HepG2 (cell line): ENCODE results near the gene KNCN. TPM values are rescaled to one million over a fixed set of nuclear protein-coding genes. Genes with fewer than 3 reads are reported as not detected.

Experiments
- ATAC-seq: fragments of 200-7000 bp; cut with Tn5 transposase; 3 replicates; pipeline ENCODE4 v1.9.1; 2020; ENCODE audit warnings: mild to moderate bottlenecking, moderate library complexity
- Bru-seq: library from RNA; stranded (reverse); fragments of 400-500 nt; gene quantifications from one replicate; lab custom pipeline; 2021; lab: Mats Ljungman, UMichigan
- BruChase-seq, 2 experiments: library from RNA; stranded (reverse); fragments of 400-500 nt; gene quantifications; one replicate each; lab custom pipeline; 2021; lab: Mats Ljungman, UMichigan
- BruUV-seq: library from RNA; stranded (reverse); fragments of 400-500 nt; replicated peaks from 2 replicates; lab custom pipeline; 2021; lab: Mats Ljungman, UMichigan
- CTCF ChIA-PET: fragments of 300-600 bp; formaldehyde crosslinking; extraction: SDS; loops from one replicate; lab custom pipeline; 2021; ENCODE audit warnings: low total read pairs, inconsistent platforms, low intra/inter-chr PET ratio; lab: Yijun Ruan, JAX
- POLR2A ChIA-PET: fragments of 350-600 bp; sonication (Branson Sonifier 250); formaldehyde crosslinking; loops from one replicate; lab custom pipeline; 2020; ENCODE audit warnings: antibody characterized with exemption, inconsistent platforms; lab: Yijun Ruan, JAX
- DNase-seq: peaks from one replicate; pipeline ENCODE4 v3.0.0-alpha.2; 2015; ENCODE audit warnings: low spot score
- FAIRE-seq: peaks from 3 replicates; lab custom pipeline; 2011; peaks lifted over from hg19 to GRCh38; lab: Jason Lieb, UNC
- H2AFZ ChIP-seq: one replicate; pipeline ENCODE4 v1.6.1; 2011; ENCODE audit warnings: low read length, inconsistent platforms
- H3K27ac ChIP-seq: fragments of 300-600 bp; 3 replicates; pipeline ENCODE4 v1.8.0; 2011; ENCODE audit warnings: mixed run types, mild to moderate bottlenecking, mixed read lengths, low read length, inconsistent platforms; ENCODE audit not compliant: insufficient read depth; ENCODE audit errors: extremely low read length
- H3K27me3 ChIP-seq, 2 experiments: fragments of 200-600 bp in 1 of 2; 2 replicates in 1 of 2; 3 replicates in 1 of 2; pipeline versions ENCODE4 v1.6.0 to v1.8.0; 2011; ENCODE audit warnings: low read length in 2 of 2, mild to moderate bottlenecking in 2 of 2, moderate library complexity in 2 of 2, inconsistent platforms in 1 of 2; ENCODE audit not compliant: insufficient read depth in 2 of 2, control insufficient read depth in 1 of 2
- H3K36me3 ChIP-seq, 2 experiments: fragments of 200-600 bp in 1 of 2; replicated peaks in 1 of 2; 2 replicates in 1 of 2; 3 replicates in 1 of 2; pipeline versions ENCODE4 v1.5.1 to v1.8.0; 2011; ENCODE audit warnings: low read length in 2 of 2, inconsistent platforms in 1 of 2; ENCODE audit not compliant: insufficient read depth in 2 of 2, control insufficient read depth in 1 of 2
- H3K4me1 ChIP-seq: 2 replicates; pipeline ENCODE4 v1.5.1; 2012; ENCODE audit warnings: low read length, inconsistent platforms; ENCODE audit not compliant: insufficient read depth
- H3K4me2 ChIP-seq: 2 replicates; pipeline ENCODE4 v1.6.0; 2011; ENCODE audit warnings: low read depth, low read length, inconsistent platforms
- H3K4me3 ChIP-seq, 3 experiments: fragments of 200-600 bp in 1 of 3; sonication (generic), shearing (Covaris generic) in 1 of 3; replicated peaks in 1 of 3; 2 replicates each; pipeline ENCODE4 v1.5.1; 2011 to 2016; ENCODE audit warnings: low read length in 3 of 3, inconsistent platforms in 2 of 3, low read depth in 2 of 3, mild to moderate bottlenecking in 2 of 3, control low read depth in 1 of 3, mixed read lengths in 1 of 3; ENCODE audit not compliant: insufficient read depth in 1 of 3
- H3K79me2 ChIP-seq: one replicate; pipeline ENCODE4 v1.6.1; 2011; ENCODE audit warnings: low read length, inconsistent platforms; ENCODE audit not compliant: insufficient read depth
- H3K9ac ChIP-seq: 2 replicates; pipeline ENCODE4 v1.6.0; 2011; ENCODE audit warnings: mild to moderate bottlenecking, low read depth, low read length, inconsistent platforms; ENCODE audit not compliant: insufficient read depth
- H3K9me3 ChIP-seq: 2 replicates; pipeline ENCODE4 v1.5.1; 2012; ENCODE audit warnings: mild to moderate bottlenecking, low read length
- H4K20me1 ChIP-seq: 2 replicates; pipeline ENCODE4 v1.6.0; 2011; ENCODE audit warnings: inconsistent platforms, mild to moderate bottlenecking, low read length, moderate library complexity; ENCODE audit not compliant: insufficient read depth
- ADNP ChIP-seq: sonication (generic); formaldehyde crosslinking; IDR thresholded peaks from 2 replicates; pipeline ENCODE4 v1.4.0; 2020; ENCODE audit warnings: missing genetic modification reagents
- CBFB ChIP-seq: sonication (generic); formaldehyde crosslinking; IDR thresholded peaks from 2 replicates; pipeline ENCODE4 v1.4.0; 2020; ENCODE audit warnings: missing genetic modification reagents
- HNF4G ChIP-seq, 2 experiments: sonication (generic) in 1 of 2; formaldehyde crosslinking in 1 of 2; IDR thresholded peaks; 2 replicates each; pipeline versions ENCODE4 v1.4.0 to v1.6.1; 2011 to 2020; ENCODE audit warnings: borderline replicate concordance in 2 of 2, low read depth in 2 of 2, mild to moderate bottlenecking in 2 of 2, low read length in 1 of 2, missing genetic modification reagents in 1 of 2, moderate library complexity in 1 of 2
- KLF16 ChIP-seq, 2 experiments: sonication (generic) in 1 of 2; formaldehyde crosslinking in 1 of 2; IDR thresholded peaks; 2 replicates each; pipeline versions ENCODE4 v1.6.1 to v1.8.0; 2016 to 2023; ENCODE audit warnings: missing genetic modification reagents in 2 of 2, missing compliant biosample characterization in 1 of 2
- PAF1 ChIP-seq: IDR thresholded peaks from 2 replicates; pipeline ENCODE4 v1.6.1; 2016; ENCODE audit warnings: missing genetic modification reagents, missing compliant biosample characterization
- POLR2AphosphoS5 ChIP-seq: IDR thresholded peaks from 2 replicates; pipeline ENCODE4 v1.6.1; 2012; ENCODE audit warnings: low read depth, low read length
- REL ChIP-seq: sonication (generic); formaldehyde crosslinking; conservative IDR thresholded peaks from 2 replicates; pipeline ENCODE4 v1.8.0; 2022; ENCODE audit warnings: mild to moderate bottlenecking, missing genetic modification reagents, moderate library complexity
- RFXANK ChIP-seq: IDR thresholded peaks from 2 replicates; pipeline ENCODE4 v1.6.1; 2016
- WIZ ChIP-seq: sonication (generic); formaldehyde crosslinking; IDR thresholded peaks from 2 replicates; pipeline ENCODE4 v1.5.1; 2020; ENCODE audit warnings: mild to moderate bottlenecking, missing genetic modification reagents
- ZBTB10 ChIP-seq: sonication (generic); formaldehyde crosslinking; IDR thresholded peaks from 2 replicates; pipeline ENCODE4 v1.4.0; 2020; ENCODE audit warnings: missing genetic modification reagents, borderline replicate concordance
- ZNF224 ChIP-seq: sonication (generic); formaldehyde crosslinking; IDR thresholded peaks from 2 replicates; pipeline ENCODE4 v1.5.0; 2020; ENCODE audit warnings: mild to moderate bottlenecking, missing genetic modification reagents
- ZNF839 ChIP-seq: sonication (generic); formaldehyde crosslinking; IDR thresholded peaks from 2 replicates; pipeline ENCODE4 v1.4.0; 2020; ENCODE audit warnings: missing genetic modification reagents, mild to moderate bottlenecking, borderline replicate concordance
- WGBS: methylation state at CpG from one replicate; pipeline ENCODE4 v1.1.6; 2017; ENCODE audit warnings: low lambda C conversion rate; 5-methylcytosine and 5-hydroxymethylcytosine counted together
- in situ Hi-C: cut with HindIII; loops from 2 replicates; pipeline ENCODE4 v1.10.0; 2017; ENCODE audit warnings: low pct_unique_long_range_greater_than_20kb; ENCODE audit not compliant: extremely low pct_ligation_motif_present
- intact Hi-C: fragments of 100-400 bp; cut with micrococcal nuclease; formaldehyde crosslinking; loops from one replicate; pipeline ENCODE4 v1.10.0; 2022; ENCODE audit not compliant: unreplicated experiment
- long read RNA-seq, 2 experiments: library from RNA in 1 of 2; library from polyadenylated mRNA in 1 of 2; stranded (forward) in 1 of 2; unstranded in 1 of 2; transcript quantifications; one replicate each; pipeline ENCODE4 v2.0.0, GENCODE V29; 2019 to 2022
- polyA minus RNA-seq, 3 experiments: library from RNA; depleted of rRNA, polyadenylated mRNA; stranded (reverse); fragments of >200 nt; gene quantifications; 2 replicates each; pipeline ENCODE4 v1.2.3, GENCODE V29; 2011; ENCODE audit warnings: low replicate concordance in 1 of 3
- polyA plus RNA-seq, 8 experiments: library from polyadenylated mRNA; depleted of rRNA in 3 of 8; stranded (reverse) in 7 of 8; unstranded in 1 of 8; fragments of >200 nt; fragmentation: Illumina TruSeq in 4 of 8; extraction: Trizol in 4 of 8; gene quantifications; 2 replicates each; pipeline versions ENCODE4 v1.2.1 to v1.2.3, GENCODE V29; 2011 to 2016; ENCODE audit warnings: low read depth in 4 of 8, missing spikeins in 1 of 8, mixed read lengths in 1 of 8; ENCODE audit not compliant: insufficient read depth in 1 of 8
- total RNA-seq, 5 experiments: library from RNA; depleted of rRNA; stranded (reverse); fragments of >200 nt; fragmentation: Illumina TruSeq; extraction: Trizol; gene quantifications; 2 replicates each; pipeline ENCODE4 v1.2.3, GENCODE V29; 2016; ENCODE audit warnings: low read depth in 1 of 5

KNCN gene
- total RNA-seq (2016; rRNA removed; fragmentation: Illumina TruSeq; extraction: Trizol) (not detected in 2 replicates), polyA plus RNA-seq (2011; rRNA removed) (not detected in 2 replicates), polyA minus RNA-seq (2011; rRNA and poly(A)+ RNA removed; ENCODE audit: low replicate concordance) (not detected in 2 replicates), Bru-seq, nascent RNA (not detected), BruChase-seq, experiment 1, labeled RNA remaining after a 6-hour chase (not detected), BruChase-seq, experiment 2, labeled RNA remaining after a 2-hour chase (not detected)
- not detected in 2 replicates for total RNA-seq (2016; cell fraction: cytosol; rRNA removed; fragmentation: Illumina TruSeq; extraction: Trizol; ENCODE audit: low read depth)
- not detected in 2 replicates for total RNA-seq (2016; cell fraction: insoluble cytoplasmic fraction; rRNA removed; fragmentation: Illumina TruSeq; extraction: Trizol)
- total RNA-seq (2016; cell fraction: membrane; rRNA removed; fragmentation: Illumina TruSeq; extraction: Trizol): not detected in 2 replicates
- total RNA-seq (2016; cell fraction: nucleus; rRNA removed; fragmentation: Illumina TruSeq; extraction: Trizol): not detected in 2 replicates
- not detected in 2 replicates for polyA plus RNA-seq (2011; cell fraction: cytosol; rRNA removed)
- polyA plus RNA-seq (2011; cell fraction: nucleus; rRNA removed): not detected in 2 replicates
- not detected in 2 replicates for polyA plus RNA-seq (2012)
- not detected in 2 replicates for polyA plus RNA-seq (2016; cell fraction: cytosol; fragmentation: Illumina TruSeq; extraction: Trizol; ENCODE audit: low read depth)
- polyA plus RNA-seq (2016; cell fraction: insoluble cytoplasmic fraction; fragmentation: Illumina TruSeq; extraction: Trizol; ENCODE audit: low read depth): not detected in 2 replicates
- not detected in 2 replicates for polyA plus RNA-seq (2016; cell fraction: membrane; fragmentation: Illumina TruSeq; extraction: Trizol; ENCODE audit: low read depth)
- polyA plus RNA-seq (2016; cell fraction: nucleus; fragmentation: Illumina TruSeq; extraction: Trizol; ENCODE audit: insufficient read depth, low read depth): not detected in 2 replicates
- not detected in 2 replicates for polyA minus RNA-seq (2011; cell fraction: cytosol; rRNA and poly(A)+ RNA removed)
- polyA minus RNA-seq (2011; cell fraction: nucleus; rRNA and poly(A)+ RNA removed): not detected in 2 replicates
- long read RNA-seq, experiment 1: 0 reads
- long read RNA-seq, experiment 2: 0 reads

- no peaks in the 10 kb centered on the region for H3K9me3 ChIP-seq
- intact Hi-C loops: loop anchor here (10.0 kb wide), 1 partner anchor 173 kb away; no protein-coding TSS in a partner anchor
- POLR2A ChIA-PET: no interaction called here
- DNase-seq: no peak
- H3K9ac ChIP-seq: no peak within 1 kb of the TSS
- CTCF ChIA-PET: no interaction called here
- no peak for ATAC-seq
- in situ Hi-C loops: no loop called here
- H3K4me2 ChIP-seq: no peak within 1 kb of the TSS
- no peak for TF ChIP-seq KLF16 (CRISPR knock-in tag; IDR thresholded peaks at IDR 0.05)
- TF ChIP-seq REL: no peak
- no peak for TF ChIP-seq POLR2AphosphoS5
- no peak for TF ChIP-seq WIZ
- TF ChIP-seq ZNF224 (CRISPR knock-in tag): no peak
- TF ChIP-seq ZNF839 (CRISPR knock-in tag): no peak
- no peak for TF ChIP-seq RFXANK (CRISPR knock-in tag)
- no peak for TF ChIP-seq CBFB
- no peak for TF ChIP-seq ZBTB10 (CRISPR knock-in tag)
- no peak for TF ChIP-seq ADNP (CRISPR knock-in tag)
- no peak for TF ChIP-seq PAF1
- TF ChIP-seq HNF4G (IDR thresholded peaks at IDR 0.05; ENCODE audit: borderline replicate concordance, low read depth, low read length): no peak
- no peak for TF ChIP-seq HNF4G (CRISPR knock-in tag; IDR thresholded peaks at IDR 0.05; ENCODE audit: borderline replicate concordance, low read depth)
- TF ChIP-seq, all 625 proteins: peak for 0
- H3K4me1 ChIP-seq: peaks cover 11% of the 10 kb centered on the region; the same call in 1 of the 2 replicates
- H3K27ac ChIP-seq: no peak within 1 kb of the TSS
- no peaks in the 10 kb centered on the region for H4K20me1 ChIP-seq
- H3K36me3 ChIP-seq: no peaks in the 10 kb centered on the region
- peaks cover 3 to 30% of the 10 kb centered on the region in 2 experiments; a peak in 3 of 5 replicates for H3K27me3 ChIP-seq
- no TSS peak for BruUV-seq
- no peaks in the 10 kb centered on the region for H3K79me2 ChIP-seq
- FAIRE-seq: no peak
- no peak within 1 kb of the TSS for H3K4me3 ChIP-seq
- WGBS: 48% methylated on average over 2 of the region's 6 CpGs
- no peak within 1 kb of the TSS for H2AFZ ChIP-seq
Observed at GRCh38 chr1:46551597-46552095, at the start of gene KNCN. TSS of gene KNCN (minus strand) at chr1:46551647. CDS start at chr1:46551215, 432 bp downstream.
